Right lobe of liver (tissue), 4 donors: ENCODE results near the gene CDIPT.

ENCODE experiments used
- POLR2A ChIP-seq: fragments of 450-650 bp; IDR thresholded peaks from one replicate; pipeline ENCODE4 v1.6.1; 2017; ENCODE audit warnings: antibody characterized with exemption, mild to moderate bottlenecking
- TF ChIP-seq, protein P1 (sequence below), 4 donors: fragments of 200-600 bp in 3 of 4; fragments of 450-650 bp in 1 of 4; IDR thresholded peaks; one replicate each; pipeline versions ENCODE4 v1.5.1 to v1.8.0; 2016 to 2022; ENCODE audit warnings: antibody characterized with exemption in 4 of 4, mild to moderate bottlenecking in 2 of 4
- donor health status: DM: no; HTN: no; CAD: no.
- donor health status: DM: no; HTN: no; CAD: no.
- donor health status: DM: no; HTN: yes; CAD: no.

DNA sequence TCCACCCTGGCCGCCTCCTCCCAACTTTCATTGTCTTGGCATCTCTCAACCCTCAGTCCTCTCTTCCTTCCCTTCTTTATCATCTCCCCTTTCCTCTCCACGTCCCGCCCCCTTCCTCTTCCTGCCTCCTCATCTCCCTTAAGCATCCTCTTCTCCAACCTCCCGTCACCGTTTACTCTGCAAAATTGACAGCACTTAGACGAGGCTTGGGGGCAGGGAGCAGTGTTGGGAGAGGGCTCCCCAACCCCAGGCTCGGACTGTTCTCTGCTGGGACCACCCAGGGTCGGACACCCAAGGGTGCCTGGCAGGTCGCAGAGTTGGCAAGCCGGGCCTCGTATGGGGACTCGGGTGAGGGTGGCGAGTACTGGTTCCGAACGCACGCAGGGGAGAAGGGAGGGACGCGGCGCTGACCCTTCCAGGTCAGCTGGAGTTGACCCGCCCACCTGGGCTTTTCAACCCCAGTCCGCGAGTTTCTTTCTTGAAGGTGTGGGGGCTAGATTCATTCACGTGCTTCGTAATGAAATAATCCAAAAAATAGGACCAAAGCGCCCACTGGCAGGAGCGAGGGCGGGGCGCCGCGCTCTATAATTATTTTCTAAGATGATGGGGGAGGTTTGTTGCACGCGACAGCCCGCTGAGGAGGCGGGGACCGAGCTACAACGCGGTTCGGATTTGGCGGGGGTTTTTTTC, 47.8 kb downstream of the CDIPT start:
- TF ChIP-seq, protein P1, sequence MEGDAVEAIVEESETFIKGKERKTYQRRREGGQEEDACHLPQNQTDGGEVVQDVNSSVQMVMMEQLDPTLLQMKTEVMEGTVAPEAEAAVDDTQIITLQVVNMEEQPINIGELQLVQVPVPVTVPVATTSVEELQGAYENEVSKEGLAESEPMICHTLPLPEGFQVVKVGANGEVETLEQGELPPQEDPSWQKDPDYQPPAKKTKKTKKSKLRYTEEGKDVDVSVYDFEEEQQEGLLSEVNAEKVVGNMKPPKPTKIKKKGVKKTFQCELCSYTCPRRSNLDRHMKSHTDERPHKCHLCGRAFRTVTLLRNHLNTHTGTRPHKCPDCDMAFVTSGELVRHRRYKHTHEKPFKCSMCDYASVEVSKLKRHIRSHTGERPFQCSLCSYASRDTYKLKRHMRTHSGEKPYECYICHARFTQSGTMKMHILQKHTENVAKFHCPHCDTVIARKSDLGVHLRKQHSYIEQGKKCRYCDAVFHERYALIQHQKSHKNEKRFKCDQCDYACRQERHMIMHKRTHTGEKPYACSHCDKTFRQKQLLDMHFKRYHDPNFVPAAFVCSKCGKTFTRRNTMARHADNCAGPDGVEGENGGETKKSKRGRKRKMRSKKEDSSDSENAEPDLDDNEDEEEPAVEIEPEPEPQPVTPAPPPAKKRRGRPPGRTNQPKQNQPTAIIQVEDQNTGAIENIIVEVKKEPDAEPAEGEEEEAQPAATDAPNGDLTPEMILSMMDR (IDR thresholded peaks at IDR 0.05): no peak
- no peak for TF ChIP-seq POLR2A
